Keratinocyte (primary cell): ENCODE measurements around the gene EPHB1.

Source experiments
- EZH2 ChIP-seq: IDR thresholded peaks from one replicate; pipeline ENCODE4 v1.6.1; 2012; ENCODE audit warnings: inconsistent platforms, mild to moderate bottlenecking, low read length, moderate library complexity
- TF ChIP-seq, protein P1 (sequence below), 3 experiments: IDR thresholded peaks in 1 of 3; conservative IDR thresholded peaks in 1 of 3; optimal IDR thresholded peaks in 1 of 3; 2 replicates in 2 of 3; 3 replicates in 1 of 3; pipeline versions ENCODE3 to v1.5.1; 2011; ENCODE audit warnings: low read length in 3 of 3, mild to moderate bottlenecking in 3 of 3, moderate library complexity in 2 of 3, control low read depth in 1 of 3, inconsistent platforms in 1 of 3; ENCODE audit not compliant: insufficient read depth in 2 of 3; ENCODE audit errors: extremely low read depth in 1 of 3

DNA sequence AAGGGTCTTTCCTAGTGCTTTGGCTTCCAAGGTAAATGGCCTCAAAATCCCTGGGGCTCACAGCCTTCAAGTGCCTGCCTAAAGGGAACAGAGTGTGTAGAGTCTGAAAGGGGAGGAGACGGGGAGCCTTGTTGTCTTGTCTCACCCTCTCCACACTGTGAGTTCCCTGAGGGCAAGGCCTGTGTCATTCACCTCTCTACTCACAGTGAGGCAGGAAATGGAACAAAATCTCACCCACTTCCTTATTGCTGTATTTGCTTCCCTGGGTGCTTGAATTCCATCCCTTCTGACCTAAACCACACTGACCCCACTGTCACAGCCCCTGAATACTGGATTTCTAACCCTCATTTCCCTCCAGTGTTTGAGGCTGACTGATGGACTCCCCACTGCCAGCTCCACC, 197.5 kb downstream of the EPHB1 start:
- TF ChIP-seq, protein P1, sequence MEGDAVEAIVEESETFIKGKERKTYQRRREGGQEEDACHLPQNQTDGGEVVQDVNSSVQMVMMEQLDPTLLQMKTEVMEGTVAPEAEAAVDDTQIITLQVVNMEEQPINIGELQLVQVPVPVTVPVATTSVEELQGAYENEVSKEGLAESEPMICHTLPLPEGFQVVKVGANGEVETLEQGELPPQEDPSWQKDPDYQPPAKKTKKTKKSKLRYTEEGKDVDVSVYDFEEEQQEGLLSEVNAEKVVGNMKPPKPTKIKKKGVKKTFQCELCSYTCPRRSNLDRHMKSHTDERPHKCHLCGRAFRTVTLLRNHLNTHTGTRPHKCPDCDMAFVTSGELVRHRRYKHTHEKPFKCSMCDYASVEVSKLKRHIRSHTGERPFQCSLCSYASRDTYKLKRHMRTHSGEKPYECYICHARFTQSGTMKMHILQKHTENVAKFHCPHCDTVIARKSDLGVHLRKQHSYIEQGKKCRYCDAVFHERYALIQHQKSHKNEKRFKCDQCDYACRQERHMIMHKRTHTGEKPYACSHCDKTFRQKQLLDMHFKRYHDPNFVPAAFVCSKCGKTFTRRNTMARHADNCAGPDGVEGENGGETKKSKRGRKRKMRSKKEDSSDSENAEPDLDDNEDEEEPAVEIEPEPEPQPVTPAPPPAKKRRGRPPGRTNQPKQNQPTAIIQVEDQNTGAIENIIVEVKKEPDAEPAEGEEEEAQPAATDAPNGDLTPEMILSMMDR (optimal IDR thresholded peaks at IDR 0.05 in 1 of 3, IDR thresholded peaks at IDR 0.05 in 1 of 3, conservative IDR thresholded peaks at IDR 0.05 in 1 of 3; ENCODE audit: extremely low read depth in 1 of 3, insufficient read depth in 2 of 3, low read length in 3 of 3): no peak
- TF ChIP-seq EZH2: no peak
